Neural progenitor cell (in vitro differentiated cells): ENCODE results near the gene ZFP36L2.

Experiments used
- EZH2phosphoT487 ChIP-seq: fragments of 200-600 bp; sonication (generic); IDR thresholded peaks from 2 replicates; pipeline ENCODE4 v1.6.1; 2017; ENCODE audit warnings: antibody characterized with exemption
- TF ChIP-seq, protein P1 (sequence below): fragments of 200-600 bp; sonication (generic); IDR thresholded peaks from 2 replicates; pipeline ENCODE4 v1.5.1; 2017; ENCODE audit warnings: antibody characterized with exemption, mild to moderate bottlenecking

DNA sequence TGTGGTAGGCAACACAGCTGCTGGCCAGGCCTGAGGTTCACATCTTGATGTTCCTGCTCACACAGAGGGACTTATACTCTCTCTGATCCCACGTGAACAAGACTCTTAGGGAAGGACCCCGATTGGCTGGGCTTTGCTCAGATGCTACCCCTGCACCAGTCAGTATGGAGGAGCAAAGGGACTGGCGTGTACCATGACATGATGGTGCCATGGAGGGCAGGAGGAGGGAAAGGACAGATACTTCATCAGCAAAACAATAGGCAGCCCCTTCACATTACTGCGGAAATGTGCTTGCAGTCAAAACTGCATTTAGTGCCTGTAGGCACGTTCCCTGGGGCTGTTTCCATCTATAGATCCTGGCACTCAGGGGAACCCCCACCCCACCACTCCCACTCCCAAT is 42.7 kb downstream of the ZFP36L2 start:
- TF ChIP-seq, protein P1, sequence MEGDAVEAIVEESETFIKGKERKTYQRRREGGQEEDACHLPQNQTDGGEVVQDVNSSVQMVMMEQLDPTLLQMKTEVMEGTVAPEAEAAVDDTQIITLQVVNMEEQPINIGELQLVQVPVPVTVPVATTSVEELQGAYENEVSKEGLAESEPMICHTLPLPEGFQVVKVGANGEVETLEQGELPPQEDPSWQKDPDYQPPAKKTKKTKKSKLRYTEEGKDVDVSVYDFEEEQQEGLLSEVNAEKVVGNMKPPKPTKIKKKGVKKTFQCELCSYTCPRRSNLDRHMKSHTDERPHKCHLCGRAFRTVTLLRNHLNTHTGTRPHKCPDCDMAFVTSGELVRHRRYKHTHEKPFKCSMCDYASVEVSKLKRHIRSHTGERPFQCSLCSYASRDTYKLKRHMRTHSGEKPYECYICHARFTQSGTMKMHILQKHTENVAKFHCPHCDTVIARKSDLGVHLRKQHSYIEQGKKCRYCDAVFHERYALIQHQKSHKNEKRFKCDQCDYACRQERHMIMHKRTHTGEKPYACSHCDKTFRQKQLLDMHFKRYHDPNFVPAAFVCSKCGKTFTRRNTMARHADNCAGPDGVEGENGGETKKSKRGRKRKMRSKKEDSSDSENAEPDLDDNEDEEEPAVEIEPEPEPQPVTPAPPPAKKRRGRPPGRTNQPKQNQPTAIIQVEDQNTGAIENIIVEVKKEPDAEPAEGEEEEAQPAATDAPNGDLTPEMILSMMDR: no peak
- no peak for TF ChIP-seq EZH2phosphoT487
